22Rv1 (cell line): ENCODE data around the gene SNX17.

Experiments
- CTCF ChIP-seq: fragments of 450-650 bp; IDR thresholded peaks from 2 replicates; pipeline ENCODE4 v1.5.1; 2017; ENCODE audit warnings: mild to moderate bottlenecking
- ZFX ChIP-seq: fragments of 450-650 bp; IDR thresholded peaks from 2 replicates; pipeline ENCODE4 v1.6.1; 2017; ENCODE audit warnings: antibody characterized with exemption, borderline replicate concordance

- no peak for TF ChIP-seq CTCF
- TF ChIP-seq ZFX, result no peak
Observed at GRCh38 chr2:27353762-27354596, 16.4 kb upstream of the SNX17 start.
